MM.1S (cell line): Measurements from ENCODE around the gene HGFAC.

ENCODE experiments used
- DNase-seq: peaks from one replicate; pipeline ENCODE4 v3.0.0-alpha.2; 2015
- H2AFZ ChIP-seq: fragments of 300-600 bp; sonication (generic); 2 replicates; pipeline ENCODE4 v1.6.0; 2016; ENCODE audit warnings: antibody characterized with exemption, low read length
- H3F3A ChIP-seq: fragments of 300-600 bp; sonication (generic); 2 replicates; pipeline ENCODE4 v1.6.1; 2016; ENCODE audit warnings: mild to moderate bottlenecking, antibody characterized with exemption, low read length, moderate library complexity, mixed read lengths; ENCODE audit not compliant: insufficient read depth
- H3K27ac ChIP-seq: fragments of 300-600 bp; sonication (generic); 2 replicates; pipeline ENCODE4 v1.5.1; 2016; ENCODE audit warnings: mild to moderate bottlenecking, low read length
- H3K27me3 ChIP-seq: fragments of 300-600 bp; sonication (generic); replicated peaks from 2 replicates; pipeline ENCODE4 v1.6.0; 2016; ENCODE audit warnings: low read length; ENCODE audit not compliant: insufficient read depth
- H3K36me3 ChIP-seq: fragments of 300-600 bp; sonication (generic); replicated peaks from 2 replicates; pipeline ENCODE4 v1.6.1; 2016; ENCODE audit warnings: mild to moderate bottlenecking, low read length, mixed read lengths; ENCODE audit not compliant: insufficient read depth
- H3K4me1 ChIP-seq: fragments of 300-600 bp; sonication (generic); 2 replicates; pipeline ENCODE4 v1.6.1; 2016; ENCODE audit warnings: low read length, mixed read lengths
- H3K4me2 ChIP-seq: fragments of 300-600 bp; sonication (generic); 2 replicates; pipeline ENCODE4 v1.6.0; 2016; ENCODE audit warnings: low read depth, low read length
- H3K4me3 ChIP-seq: fragments of 300-600 bp; sonication (generic); 2 replicates; pipeline ENCODE4 v1.5.1; 2016; ENCODE audit warnings: low read length, mixed read lengths
- H3K79me2 ChIP-seq: fragments of 300-600 bp; sonication (generic); 2 replicates; pipeline ENCODE4 v1.6.1; 2016; ENCODE audit warnings: mixed run types, low read length, mixed read lengths
- H3K9ac ChIP-seq: fragments of 300-600 bp; sonication (generic); 2 replicates; pipeline ENCODE4 v1.6.1; 2016; ENCODE audit warnings: low read length, mixed read lengths
- H3K9me2 ChIP-seq: fragments of 300-600 bp; sonication (generic); replicated peaks from 2 replicates; pipeline ENCODE4 v1.6.1; 2016; ENCODE audit warnings: mild to moderate bottlenecking, low read length, mixed read lengths; ENCODE audit not compliant: insufficient read depth
- H3K9me3 ChIP-seq: fragments of 300-600 bp; sonication (generic); replicated peaks from 2 replicates; pipeline ENCODE4 v1.6.1; 2016; ENCODE audit warnings: mild to moderate bottlenecking, low read length, mixed read lengths; ENCODE audit not compliant: insufficient read depth
- H4K20me1 ChIP-seq: fragments of 300-600 bp; sonication (generic); 2 replicates; pipeline ENCODE4 v1.6.1; 2016; ENCODE audit warnings: mild to moderate bottlenecking, low read length, moderate library complexity, mixed read lengths; ENCODE audit not compliant: insufficient read depth
- EZH2 ChIP-seq: fragments of 300-600 bp; sonication (generic); optimal IDR thresholded peaks from 2 replicates; pipeline ENCODE3; 2017; ENCODE audit warnings: low read depth, mild to moderate bottlenecking, antibody characterized with exemption, low read length, mixed read lengths
- EZH2phosphoT487 ChIP-seq: fragments of 300-600 bp; sonication (generic); IDR thresholded peaks from 2 replicates; pipeline ENCODE4 v1.6.1; 2018; ENCODE audit warnings: antibody characterized with exemption, low read length
- TF ChIP-seq, protein P1 (sequence below): fragments of 300-600 bp; sonication (generic); IDR thresholded peaks from 2 replicates; pipeline ENCODE4 v1.5.1; 2016; ENCODE audit warnings: antibody characterized with exemption, low read length, mixed read lengths

Gene HGFAC

DNA sequence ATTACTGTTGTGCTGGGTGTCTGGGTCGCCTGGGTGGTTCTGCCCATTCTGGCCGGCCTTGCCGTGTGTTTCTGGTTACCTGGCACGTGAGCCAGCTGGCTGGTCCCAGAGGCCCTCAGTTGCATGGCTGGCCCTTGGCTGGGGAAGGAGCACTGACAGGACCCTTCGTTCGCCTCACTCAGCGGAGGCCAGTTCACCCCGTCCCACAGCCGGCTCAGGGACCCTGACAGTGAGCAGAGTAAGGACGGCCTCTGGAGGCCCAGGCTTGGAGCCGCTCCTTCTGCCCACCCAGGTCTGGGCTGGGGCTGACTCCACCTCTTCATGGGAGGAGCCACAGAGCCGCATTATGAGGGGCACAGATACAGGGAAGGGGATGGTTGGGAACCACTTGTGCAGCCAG lies 20.3 kb upstream of the HGFAC start:
- Histone ChIP-seq H3K27me3 (no peaks in the 10 kb centered on the region), H3K4me1 (no peaks in the 10 kb centered on the region), H3K9me3 (no peaks in the 10 kb centered on the region), H3F3A (no peaks in the 10 kb centered on the region), H3K9me2 (no peaks in the 10 kb centered on the region), H3K36me3 (no peaks in the 10 kb centered on the region), H3K4me3 (no peak overlapping the region), H3K9ac (no peak overlapping the region), H3K27ac (no peak overlapping the region), H3K79me2 (no peaks in the 10 kb centered on the region), H3K4me2 (no peak overlapping the region), H2AFZ (no peak overlapping the region), H4K20me1 (no peaks in the 10 kb centered on the region)
- TF ChIP-seq EZH2 (no peak), EZH2phosphoT487 (no peak)
- TF ChIP-seq, protein P1, sequence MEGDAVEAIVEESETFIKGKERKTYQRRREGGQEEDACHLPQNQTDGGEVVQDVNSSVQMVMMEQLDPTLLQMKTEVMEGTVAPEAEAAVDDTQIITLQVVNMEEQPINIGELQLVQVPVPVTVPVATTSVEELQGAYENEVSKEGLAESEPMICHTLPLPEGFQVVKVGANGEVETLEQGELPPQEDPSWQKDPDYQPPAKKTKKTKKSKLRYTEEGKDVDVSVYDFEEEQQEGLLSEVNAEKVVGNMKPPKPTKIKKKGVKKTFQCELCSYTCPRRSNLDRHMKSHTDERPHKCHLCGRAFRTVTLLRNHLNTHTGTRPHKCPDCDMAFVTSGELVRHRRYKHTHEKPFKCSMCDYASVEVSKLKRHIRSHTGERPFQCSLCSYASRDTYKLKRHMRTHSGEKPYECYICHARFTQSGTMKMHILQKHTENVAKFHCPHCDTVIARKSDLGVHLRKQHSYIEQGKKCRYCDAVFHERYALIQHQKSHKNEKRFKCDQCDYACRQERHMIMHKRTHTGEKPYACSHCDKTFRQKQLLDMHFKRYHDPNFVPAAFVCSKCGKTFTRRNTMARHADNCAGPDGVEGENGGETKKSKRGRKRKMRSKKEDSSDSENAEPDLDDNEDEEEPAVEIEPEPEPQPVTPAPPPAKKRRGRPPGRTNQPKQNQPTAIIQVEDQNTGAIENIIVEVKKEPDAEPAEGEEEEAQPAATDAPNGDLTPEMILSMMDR = no peak
- DNase-seq = no peak

DNA sequence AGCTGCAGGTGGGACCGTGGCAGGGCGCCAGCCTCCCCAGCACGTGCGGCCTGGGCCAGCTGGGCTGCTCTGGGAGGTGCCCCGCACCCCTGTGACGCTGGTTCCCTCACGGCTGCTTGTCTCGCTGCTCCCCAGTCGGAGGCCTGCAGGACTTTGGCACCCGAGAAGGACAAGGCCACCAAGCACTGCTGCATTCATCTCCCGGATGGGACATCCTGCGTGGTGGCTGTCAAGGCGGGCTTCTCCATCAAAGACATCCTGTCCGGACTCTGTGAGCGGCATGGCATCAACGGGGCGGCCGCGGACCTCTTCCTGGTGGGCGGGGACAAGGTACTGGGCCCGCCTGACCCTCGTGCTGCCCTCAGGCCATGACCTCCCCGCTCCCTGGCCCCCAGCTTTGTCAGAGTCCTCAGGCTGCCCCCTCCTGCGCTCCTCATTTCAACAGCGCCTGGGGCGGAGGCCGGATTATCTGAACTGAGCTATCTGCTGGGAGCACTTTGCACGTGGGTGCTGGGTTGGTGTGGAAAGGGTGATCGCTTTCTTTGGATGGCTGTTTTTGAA lies 19.4 kb upstream of the HGFAC start:
- Histone ChIP-seq H3K36me3 (no peaks in the 10 kb centered on the region), H3K9me3 (no peaks in the 10 kb centered on the region), H3K27me3 (no peaks in the 10 kb centered on the region), H3K4me2 (no peak overlapping the region), H3K79me2 (no peaks in the 10 kb centered on the region), H4K20me1 (no peaks in the 10 kb centered on the region), H3K4me3 (no peak overlapping the region), H3K9ac (no peak overlapping the region), H3K4me1 (no peaks in the 10 kb centered on the region), H3K9me2 (no peaks in the 10 kb centered on the region), H3K27ac (no peak overlapping the region), H2AFZ (no peak overlapping the region), H3F3A (no peaks in the 10 kb centered on the region)
- TF ChIP-seq EZH2phosphoT487 = no peak
- TF ChIP-seq EZH2 = no peak
- no peak for DNase-seq

DNA sequence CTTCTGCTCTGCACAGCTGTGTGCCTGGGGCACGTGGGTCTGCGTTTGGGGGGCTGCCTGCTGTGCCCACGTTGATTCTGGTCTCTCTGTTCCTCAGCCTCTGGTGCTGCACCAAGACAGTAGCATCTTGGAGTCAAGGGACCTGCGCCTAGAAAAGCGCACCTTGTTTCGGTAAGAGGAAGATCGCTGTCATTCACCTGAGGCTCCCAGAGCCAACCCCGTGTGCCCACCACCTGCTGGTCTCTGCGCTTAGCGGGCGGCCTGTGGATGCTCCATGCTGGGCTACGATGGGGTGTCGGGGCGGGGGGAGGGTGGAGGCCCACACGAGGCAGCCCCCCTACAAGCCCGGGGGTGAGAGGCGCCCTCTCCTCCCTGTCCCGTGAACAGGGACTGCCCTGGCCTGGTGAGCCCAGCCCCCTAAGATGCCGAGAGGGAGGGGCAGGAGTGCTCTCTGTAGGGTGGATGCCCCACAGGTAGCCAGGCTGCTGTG lies 18.9 kb upstream of the HGFAC start:
- Histone ChIP-seq H3K4me3 (no peak overlapping the region), H3K9me3 (no peaks in the 10 kb centered on the region), H3K9ac (no peak overlapping the region), H3K79me2 (no peaks in the 10 kb centered on the region), H3K27me3 (no peaks in the 10 kb centered on the region), H3F3A (no peaks in the 10 kb centered on the region), H4K20me1 (no peaks in the 10 kb centered on the region), H3K4me2 (no peak overlapping the region), H3K4me1 (no peaks in the 10 kb centered on the region), H3K9me2 (no peaks in the 10 kb centered on the region), H3K27ac (no peak overlapping the region), H2AFZ (no peak overlapping the region), H3K36me3 (no peaks in the 10 kb centered on the region)
- no peak for DNase-seq
- TF ChIP-seq, protein P1 = no peak
- TF ChIP-seq EZH2phosphoT487 (no peak), EZH2 (no peak)

DNA sequence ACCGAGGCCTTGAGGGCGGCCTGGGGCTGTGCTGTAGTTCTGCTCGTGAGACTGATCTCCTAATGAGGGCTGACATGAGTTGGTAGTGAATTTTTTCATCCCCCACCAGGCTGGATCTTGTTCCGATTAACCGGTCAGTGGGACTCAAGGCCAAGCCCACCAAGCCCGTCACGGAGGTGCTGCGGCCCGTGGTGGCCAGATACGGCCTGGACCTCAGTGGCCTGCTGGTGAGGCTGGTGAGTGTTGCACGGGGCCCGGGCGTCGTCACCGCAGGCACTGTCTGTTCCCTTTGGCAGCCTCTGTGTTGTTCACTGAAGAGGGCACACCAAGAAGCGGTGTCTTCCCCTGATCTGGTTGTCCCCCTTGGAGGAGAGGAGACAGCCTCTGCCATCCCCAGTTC lies 18.4 kb upstream of the HGFAC start:
- no peaks in the 10 kb centered on the region for H3F3A ChIP-seq
- no peak overlapping the region for H3K9ac ChIP-seq
- H3K27me3 ChIP-seq = no peaks in the 10 kb centered on the region
- no peaks in the 10 kb centered on the region for H3K9me3 ChIP-seq
- H3K79me2 ChIP-seq = no peaks in the 10 kb centered on the region
- H3K36me3 ChIP-seq = no peaks in the 10 kb centered on the region
- no peak overlapping the region for H3K27ac ChIP-seq
- no peaks in the 10 kb centered on the region for H4K20me1 ChIP-seq
- H3K4me1 ChIP-seq = no peaks in the 10 kb centered on the region
- no peak for DNase-seq
- no peaks in the 10 kb centered on the region for H3K9me2 ChIP-seq
- TF ChIP-seq EZH2phosphoT487 (no peak), EZH2 (no peak)
- TF ChIP-seq, protein P1 = no peak
- H2AFZ ChIP-seq = no peak overlapping the region
- no peak overlapping the region for H3K4me3 ChIP-seq
- no peak overlapping the region for H3K4me2 ChIP-seq
